Neutrophil (primary cell): ENCODE data around the gene MXRA8.
"Not testable (repeated sequence)": the region's sequence is repeated elsewhere in the genome, so short reads cannot be mapped to it uniquely, and the experiment has no call there.

Source experiments
- H3K27ac ChIP-seq: fragments of 200-600 bp; sonication (generic); 2 replicates; pipeline ENCODE4 v1.5.1; 2016; ENCODE audit warnings: mild to moderate bottlenecking, moderate library complexity
- H3K27me3 ChIP-seq: fragments of 200-600 bp; sonication (generic); 2 replicates; pipeline ENCODE4 v1.6.0; 2016; ENCODE audit warnings: mild to moderate bottlenecking
- H3K36me3 ChIP-seq: fragments of 200-600 bp; sonication (generic); 2 replicates; pipeline ENCODE4 v1.5.1; 2017
- H3K4me1 ChIP-seq, 2 experiments: fragments of 200-600 bp in 1 of 2; sonication (generic) in 1 of 2; 1 replicate in 1 of 2; 2 replicates in 1 of 2; pipeline versions ENCODE4 v1.5.1 to v1.6.1; 2013 to 2016; ENCODE audit warnings: low read depth in 1 of 2, low read length in 1 of 2, mild to moderate bottlenecking in 1 of 2, moderate library complexity in 1 of 2; ENCODE audit not compliant: control insufficient read depth in 1 of 2, insufficient read depth in 1 of 2
- H3K4me3 ChIP-seq, 2 experiments: fragments of 200-600 bp in 1 of 2; sonication (generic) in 1 of 2; 1 replicate in 1 of 2; 2 replicates in 1 of 2; pipeline ENCODE4 v1.5.1; 2013 to 2016; ENCODE audit warnings: low read depth in 1 of 2, low read length in 1 of 2, mild to moderate bottlenecking in 1 of 2, moderate library complexity in 1 of 2
- H3K9me3 ChIP-seq: fragments of 200-600 bp; sonication (generic); 2 replicates; pipeline ENCODE4 v1.5.1; 2016
- CTCF ChIP-seq: fragments of 200-600 bp; sonication (generic); IDR thresholded peaks from 2 replicates; pipeline ENCODE4 v1.5.1; 2016; ENCODE audit warnings: antibody characterized with exemption

The MXRA8 gene

GRCh38 chr1:1320666-1321448 is 37.5 kb downstream of the MXRA8 start:
- Histone ChIP-seq H3K9me3 (no peaks in the 10 kb centered on the region), H3K27ac (no peak overlapping the region), H3K4me1 (peaks cover 19 to 26% of the 10 kb centered on the region in 2 experiments), H3K4me3 (no peak overlapping the region), H3K36me3 (peaks cover 49% of the 10 kb centered on the region), H3K27me3 (no peaks in the 10 kb centered on the region)
- no peak for TF ChIP-seq CTCF

- H3K27ac ChIP-seq, result no peak overlapping the region
- no peaks in the 10 kb centered on the region for H3K9me3 ChIP-seq
- no peak overlapping the region for H3K4me3 ChIP-seq
- peaks cover 60% of the 10 kb centered on the region for H3K36me3 ChIP-seq
- H3K27me3 ChIP-seq, result no peaks in the 10 kb centered on the region
- peaks cover 9 to 13% of the 10 kb centered on the region in 2 experiments for H3K4me1 ChIP-seq
- TF ChIP-seq CTCF, result no peak
These were observed 38.8 kb downstream of the MXRA8 start for GRCh38 chr1:1319646-1319941.

GRCh38 chr1:1318777-1319645 is 39.3 kb downstream of the MXRA8 start:
- Histone ChIP-seq H3K27me3 (no peaks in the 10 kb centered on the region), H3K36me3 (peaks cover 66% of the 10 kb centered on the region), H3K27ac (no peak overlapping the region), H3K4me1 (peaks cover 7 to 9% of the 10 kb centered on the region in 2 experiments), H3K9me3 (no peaks in the 10 kb centered on the region), H3K4me3 (no peak overlapping the region)
- TF ChIP-seq CTCF, result no peak

GRCh38 chr1:1318131-1318652 is 40.2 kb downstream of the MXRA8 start:
- H3K27me3 ChIP-seq, result no peaks in the 10 kb centered on the region
- no peak overlapping the region for H3K27ac ChIP-seq
- no peaks in the 10 kb centered on the region for H3K9me3 ChIP-seq
- no peak overlapping the region for H3K4me3 ChIP-seq
- H3K36me3 ChIP-seq, result peaks cover 74% of the 10 kb centered on the region
- no peak for TF ChIP-seq CTCF
- peaks cover under 1 to 4% of the 10 kb centered on the region in 2 experiments for H3K4me1 ChIP-seq

- H3K4me1 ChIP-seq, result no peaks in the 10 kb centered on the region
- H3K27me3 ChIP-seq, result no peaks in the 10 kb centered on the region
- H3K27ac ChIP-seq, result no peak overlapping the region
- H3K4me3 ChIP-seq, result no peak overlapping the region
- H3K36me3 ChIP-seq, result peaks cover 81% of the 10 kb centered on the region
- TF ChIP-seq CTCF, result no peak
- H3K9me3 ChIP-seq, result no peaks in the 10 kb centered on the region
These were observed 40.9 kb downstream of the MXRA8 start for GRCh38 chr1:1317420-1317819.

GRCh38 chr1:1316199-1316598 is 42.2 kb downstream of the MXRA8 start:
- peaks cover 92% of the 10 kb centered on the region for H3K36me3 ChIP-seq
- H3K4me1 ChIP-seq, H3K9me3 ChIP-seq, H3K27ac ChIP-seq, H3K27me3 ChIP-seq, H3K4me3 ChIP-seq: not testable (repeated sequence)
